SK-N-MC (cell line): Measurements from ENCODE around the gene KLHDC10.

Source experiments
- EZH2 ChIP-seq: fragments of 200-600 bp; sonication (generic); IDR thresholded peaks from one replicate; pipeline ENCODE4 v1.6.1; 2017; ENCODE audit warnings: antibody characterized with exemption
- POLR2AphosphoS5 ChIP-seq: IDR thresholded peaks from 2 replicates; pipeline ENCODE4 v1.6.1; 2012; ENCODE audit warnings: mild to moderate bottlenecking, low read depth, low read length, borderline replicate concordance

DNA sequence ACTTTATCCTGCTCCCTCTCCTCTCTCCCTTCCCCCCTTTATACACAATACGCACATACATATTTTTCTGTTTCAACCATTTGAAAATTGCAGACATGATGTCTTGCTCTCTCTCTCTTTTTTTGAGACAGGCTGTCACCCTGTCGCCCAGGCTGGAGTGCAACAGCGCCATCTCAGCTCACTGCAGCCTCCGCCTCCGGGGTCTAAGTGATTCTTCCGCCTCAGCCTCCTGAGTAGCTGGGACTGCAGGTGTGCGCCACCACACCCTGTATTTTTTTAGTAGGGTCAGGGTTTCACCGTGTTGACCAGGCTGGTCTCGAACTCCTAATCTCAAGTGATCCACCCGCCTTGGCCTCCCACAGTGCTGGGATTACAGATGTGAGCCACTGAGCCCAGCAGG lies 38.5 kb downstream of the KLHDC10 start:
- TF ChIP-seq POLR2AphosphoS5 (no peak), EZH2 (no peak)
